Choroid plexus epithelial cell (primary cell): ENCODE data around the gene EOLA2.
"Not testable (repeated sequence)": the region's sequence is repeated elsewhere in the genome, so short reads cannot be mapped to it uniquely, and the experiment has no call there.

Experiments used
- DNase-seq: peaks from one replicate; pipeline ENCODE4 v3.0.0-alpha.2; 2010; ENCODE audit warnings: low read depth
- H3K4me3 ChIP-seq: 2 replicates; pipeline ENCODE4 v1.5.1; 2011; ENCODE audit warnings: low read depth, mild to moderate bottlenecking, control low read depth, low read length, moderate library complexity
- TF ChIP-seq, protein P1 (sequence below): conservative IDR thresholded peaks from 2 replicates; pipeline ENCODE4 v1.5.1; 2011; ENCODE audit warnings: low read depth, mild to moderate bottlenecking, control low read depth, inconsistent platforms, low read length, moderate library complexity

EOLA2 gene

DNA sequence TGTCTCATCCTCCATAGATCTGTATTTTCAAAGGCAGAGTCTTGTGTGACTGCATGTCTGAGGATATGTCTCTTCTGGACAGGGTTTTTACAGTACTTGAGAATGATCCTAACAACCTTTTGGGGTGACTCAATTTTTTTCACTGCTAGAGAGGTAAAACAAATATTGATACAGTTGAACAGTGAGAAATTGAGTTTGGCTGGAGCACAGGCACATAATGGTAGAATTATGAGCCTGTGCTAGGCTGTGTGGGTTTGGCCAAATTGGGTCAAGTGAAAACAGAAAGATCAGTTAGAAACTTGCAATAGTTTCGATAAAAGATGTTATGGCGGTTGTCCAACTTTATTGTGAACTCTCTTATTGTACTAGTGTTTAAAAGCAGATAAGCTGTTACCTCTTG is 23.3 kb upstream of the EOLA2 start:
- TF ChIP-seq, protein P1, sequence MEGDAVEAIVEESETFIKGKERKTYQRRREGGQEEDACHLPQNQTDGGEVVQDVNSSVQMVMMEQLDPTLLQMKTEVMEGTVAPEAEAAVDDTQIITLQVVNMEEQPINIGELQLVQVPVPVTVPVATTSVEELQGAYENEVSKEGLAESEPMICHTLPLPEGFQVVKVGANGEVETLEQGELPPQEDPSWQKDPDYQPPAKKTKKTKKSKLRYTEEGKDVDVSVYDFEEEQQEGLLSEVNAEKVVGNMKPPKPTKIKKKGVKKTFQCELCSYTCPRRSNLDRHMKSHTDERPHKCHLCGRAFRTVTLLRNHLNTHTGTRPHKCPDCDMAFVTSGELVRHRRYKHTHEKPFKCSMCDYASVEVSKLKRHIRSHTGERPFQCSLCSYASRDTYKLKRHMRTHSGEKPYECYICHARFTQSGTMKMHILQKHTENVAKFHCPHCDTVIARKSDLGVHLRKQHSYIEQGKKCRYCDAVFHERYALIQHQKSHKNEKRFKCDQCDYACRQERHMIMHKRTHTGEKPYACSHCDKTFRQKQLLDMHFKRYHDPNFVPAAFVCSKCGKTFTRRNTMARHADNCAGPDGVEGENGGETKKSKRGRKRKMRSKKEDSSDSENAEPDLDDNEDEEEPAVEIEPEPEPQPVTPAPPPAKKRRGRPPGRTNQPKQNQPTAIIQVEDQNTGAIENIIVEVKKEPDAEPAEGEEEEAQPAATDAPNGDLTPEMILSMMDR = no peak
- DNase-seq = no peak
- no peak overlapping the region for H3K4me3 ChIP-seq

DNA sequence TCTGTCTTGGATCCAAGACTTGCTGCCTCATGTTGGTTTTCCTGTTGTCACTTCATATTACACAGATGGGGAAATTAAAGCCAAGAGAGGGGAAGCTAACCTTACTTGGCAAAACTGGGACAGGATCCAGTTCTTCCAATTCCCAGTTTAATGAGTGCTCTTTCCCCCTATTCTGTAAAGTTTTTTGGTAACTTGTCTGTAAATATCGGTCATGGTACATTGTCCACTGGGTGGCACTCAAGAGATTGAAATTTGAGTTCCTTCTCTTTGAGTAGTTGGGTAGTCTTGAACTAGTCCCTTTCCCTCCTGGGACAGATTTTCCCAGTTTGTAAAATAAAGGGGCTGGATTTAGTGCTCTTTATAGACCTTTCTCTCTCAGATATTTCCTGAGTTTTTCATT is 12.4 kb upstream of the EOLA2 start:
- peak; percentile 75 for DNase-seq
- H3K4me3 ChIP-seq = no peak overlapping the region
- TF ChIP-seq, protein P1 = peak; percentile 50

DNA sequence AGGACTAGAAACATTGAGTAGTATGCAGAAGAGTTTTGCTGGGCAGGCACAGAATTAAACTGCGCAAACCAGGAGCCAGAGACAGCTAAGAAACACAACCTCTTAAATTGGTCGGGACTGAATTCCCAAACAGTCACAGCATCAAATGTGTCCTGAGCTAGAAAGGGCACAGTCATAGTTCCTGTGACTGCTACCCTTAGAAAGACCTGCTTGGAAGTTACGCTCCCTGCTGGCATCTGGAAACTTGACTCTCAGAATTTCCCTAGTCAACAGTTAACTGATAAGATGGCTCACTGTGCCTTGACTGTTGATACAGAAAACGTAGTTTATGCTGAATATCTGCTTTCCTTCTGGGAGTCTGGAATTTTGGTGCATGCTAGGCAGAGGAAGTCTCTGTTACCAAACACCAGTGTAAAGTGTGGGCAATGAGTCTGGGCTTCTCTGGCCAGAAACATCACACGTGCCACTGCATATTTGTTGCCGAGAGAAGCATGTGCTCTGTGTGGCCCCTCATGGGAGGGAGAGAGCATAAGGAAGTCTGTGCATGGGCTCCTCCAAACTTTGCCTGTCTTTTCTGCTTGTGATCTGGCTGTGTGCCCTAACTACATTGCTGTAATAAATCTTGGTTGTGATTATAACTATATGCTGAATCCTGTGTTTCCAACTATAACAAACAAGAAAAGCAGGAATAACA is 11.6 kb upstream of the EOLA2 start:
- no peak overlapping the region for H3K4me3 ChIP-seq
- no peak for DNase-seq
- TF ChIP-seq, protein P1 = no peak

DNA sequence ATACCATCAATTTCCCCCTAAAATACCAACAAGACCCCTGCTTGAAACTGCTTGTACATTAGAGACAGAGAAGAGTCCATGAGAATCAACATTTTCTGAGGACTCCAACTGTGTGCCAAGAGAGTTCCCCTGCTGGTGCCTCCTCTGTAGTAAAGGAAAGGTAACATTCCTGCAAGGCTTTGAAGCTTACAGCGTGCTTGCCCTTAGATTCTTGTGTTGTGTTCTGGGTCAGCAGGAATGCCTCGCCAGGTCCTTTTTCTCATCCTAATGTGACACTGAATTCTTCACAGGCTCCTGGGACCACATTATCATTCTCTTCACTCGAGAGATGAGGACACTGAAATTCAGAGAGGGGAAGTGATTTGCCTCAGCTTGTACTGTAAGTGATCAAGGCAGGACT is 9.7 kb upstream of the EOLA2 start:
- no peak for DNase-seq
- no peak overlapping the region for H3K4me3 ChIP-seq
- TF ChIP-seq, protein P1 = no peak

DNA sequence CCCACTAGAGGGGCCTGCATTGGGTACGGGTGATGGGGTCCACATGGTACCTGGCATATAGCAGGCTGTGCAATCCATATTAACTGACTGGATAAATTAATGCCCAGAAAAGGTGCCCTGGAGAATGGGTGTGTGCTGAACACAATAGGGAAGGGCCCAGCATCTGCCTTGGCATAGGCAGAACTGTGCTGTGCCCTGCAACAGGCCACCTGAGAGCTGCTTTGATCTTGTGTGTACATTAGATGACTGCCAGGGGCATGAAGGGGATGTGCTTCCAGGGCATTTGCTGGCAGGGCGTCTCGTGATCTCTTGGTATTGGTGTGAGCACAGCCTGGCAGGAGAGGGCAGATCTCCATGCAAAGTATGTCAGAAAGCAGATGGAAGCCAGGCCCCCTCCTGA is 8.6 kb upstream of the EOLA2 start:
- H3K4me3 ChIP-seq, DNase-seq: not testable (repeated sequence)

DNA sequence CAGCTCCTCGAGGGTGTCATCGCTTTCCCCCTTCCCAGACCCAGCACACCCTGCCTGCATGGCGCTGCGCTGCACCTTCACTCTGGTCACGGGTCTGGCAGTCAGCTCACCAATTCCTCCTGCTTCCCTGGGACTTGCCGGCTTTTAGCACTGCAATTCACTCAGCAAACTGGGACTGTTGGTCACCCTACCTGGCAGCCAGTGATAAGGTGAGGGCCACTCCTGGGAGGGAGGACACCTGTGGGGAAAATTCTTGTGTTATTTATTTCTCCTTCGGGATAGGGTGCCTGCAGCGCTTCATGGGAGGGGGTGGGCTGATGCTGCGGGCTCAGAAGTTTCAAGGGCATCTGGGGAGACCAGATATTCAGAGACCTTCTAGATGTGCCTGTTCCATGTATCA is 7.5 kb upstream of the EOLA2 start:
- not testable (repeated sequence) for DNase-seq, H3K4me3 ChIP-seq

DNA sequence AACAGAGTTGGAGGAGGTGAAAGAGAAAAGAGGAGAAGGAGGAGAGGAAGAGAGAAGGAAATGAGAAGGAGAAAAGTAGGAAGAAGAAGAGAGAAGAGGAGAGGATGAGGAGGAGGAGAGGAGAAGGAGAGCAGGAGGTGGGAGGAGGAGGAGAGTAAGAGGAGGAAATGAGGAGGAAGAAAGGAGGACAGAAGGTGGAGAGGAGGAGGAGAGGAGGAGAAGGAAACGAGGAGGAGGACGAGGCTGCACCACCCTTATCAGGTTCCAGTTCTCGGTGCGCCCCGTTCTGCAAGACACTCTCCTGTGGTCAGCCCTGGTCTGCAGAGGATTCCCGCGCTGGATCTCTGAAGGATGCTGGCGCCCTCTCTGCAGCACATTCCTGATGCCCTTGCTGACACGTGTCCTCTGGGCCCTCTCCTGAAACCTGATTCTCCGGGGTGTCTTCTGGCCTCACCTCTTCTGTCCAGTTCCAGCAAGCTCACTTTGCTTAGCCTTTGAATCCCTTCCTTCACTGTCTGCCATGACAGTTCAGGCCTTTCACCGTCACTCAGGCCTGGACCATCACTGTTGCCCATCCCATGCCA is 6.9 kb upstream of the EOLA2 start:
- not testable (repeated sequence) for DNase-seq, H3K4me3 ChIP-seq

DNA sequence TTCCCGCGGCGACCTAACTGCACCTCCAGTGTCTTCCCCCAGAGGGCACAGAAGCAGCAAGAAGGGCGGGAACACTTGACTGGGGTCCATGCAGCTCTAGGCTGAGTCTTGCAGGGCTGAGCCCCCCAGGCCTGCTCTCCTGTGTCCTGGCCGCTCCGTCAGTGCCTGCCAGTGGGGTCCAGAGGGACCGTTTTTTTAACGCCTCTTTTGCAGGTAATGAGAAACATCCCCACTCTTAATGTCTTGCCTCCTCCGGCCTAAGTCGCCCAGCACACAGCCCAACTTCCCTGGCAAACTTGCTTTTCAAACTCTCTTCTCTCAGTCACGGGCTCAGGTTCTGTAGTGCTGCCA is 2.4 kb upstream of the EOLA2 start:
- not testable (repeated sequence) for DNase-seq
- TF ChIP-seq, protein P1 = peak; percentile 68
- H3K4me3 ChIP-seq = peak overlapping the region; percentile 28
